ENCODE results near the gene UQCRC2. TPM values are rescaled to one million over a fixed set of nuclear protein-coding genes. Genes with fewer than 3 reads are reported as not detected.

The UQCRC2 gene
- polyA plus RNA-seq, 1 donor (not counting 4 experiments of a cell fraction or from before 2014, with no cell fraction given): 255 TPM

- H3K9ac ChIP-seq (ENCODE audit: control insufficient read depth, extremely low read depth, insufficient read depth, low read length): no peak overlapping the region
- no peaks in the 10 kb centered on the region for H3K4me1 ChIP-seq (ENCODE audit: control insufficient read depth, extremely low read depth, insufficient read depth, low read length)
- DNase-seq (ENCODE audit: low read depth, low spot score) (no peak), FAIRE-seq (no peak)
- H4K20me1 ChIP-seq (ENCODE audit: control insufficient read depth, extremely low read depth, insufficient read depth, low read length): no peaks in the 10 kb centered on the region
- no peak overlapping the region for H2AFZ ChIP-seq (ENCODE audit: control insufficient read depth, low read length)
- no peak overlapping the region for H3K27ac ChIP-seq (ENCODE audit: control insufficient read depth, insufficient read depth, low read length)
- no peaks in the 10 kb centered on the region for H3K9me3 ChIP-seq (ENCODE audit: control insufficient read depth, low read depth, low read length)
- dilution Hi-C loops (cut with MboI; ENCODE audit: extremely low pct_ligation_motif_present, low sequenced_read_pairs): no loop called here
- TF ChIP-seq EZH2 (IDR thresholded peaks at IDR 0.05; ENCODE audit: low read length): no peak
- TF ChIP-seq CTCF (optimal IDR thresholded peaks at IDR 0.05 in 1 of 3, IDR thresholded peaks at IDR 0.05 in 1 of 3, conservative IDR thresholded peaks at IDR 0.05 in 1 of 3; ENCODE audit: extremely low read depth in 1 of 3, insufficient read depth in 2 of 3, low read length in 3 of 3): no peak
- H3K4me3 ChIP-seq (ENCODE audit: control insufficient read depth in 2 of 3, extremely low read depth in 1 of 3, insufficient read depth in 2 of 3, low read depth in 1 of 3, low read length in 3 of 3): no peak overlapping the region
- no peaks in the 10 kb centered on the region for H3K79me2 ChIP-seq (ENCODE audit: control insufficient read depth, insufficient read depth, low read length)
- no peaks in the 10 kb centered on the region for H3K27me3 ChIP-seq (ENCODE audit: control insufficient read depth, extremely low read depth, insufficient read depth, low read length)
- H3K4me2 ChIP-seq (ENCODE audit: control insufficient read depth, extremely low read depth, insufficient read depth, low read depth, low read length): no peak overlapping the region
- peaks cover 31 to 40% of the 10 kb centered on the region in 2 experiments for H3K36me3 ChIP-seq (ENCODE audit: control insufficient read depth in 2 of 2, extremely low read depth in 1 of 2, insufficient read depth in 2 of 2, low read length in 2 of 2)
- H3K9me1 ChIP-seq (ENCODE audit: control insufficient read depth, extremely low read depth, insufficient read depth, low read length): no peaks in the 10 kb centered on the region
Measured at GRCh38 chr16:21964353-21964752, 11.2 kb downstream of the UQCRC2 start.

GRCh38 chr16:21971856-21972255 lies 18.7 kb downstream of the UQCRC2 start:
- no peaks in the 10 kb centered on the region for H3K4me1 ChIP-seq (ENCODE audit: control insufficient read depth, extremely low read depth, insufficient read depth, low read length)
- H3K36me3 ChIP-seq (ENCODE audit: control insufficient read depth in 2 of 2, extremely low read depth in 1 of 2, insufficient read depth in 2 of 2, low read length in 2 of 2): peaks cover 18 to 33% of the 10 kb centered on the region in 2 experiments
- H2AFZ ChIP-seq (ENCODE audit: control insufficient read depth, low read length): no peak overlapping the region
- FAIRE-seq (peak; percentile 5), DNase-seq (ENCODE audit: low read depth, low spot score) (no peak)
- no peaks in the 10 kb centered on the region for H3K9me1 ChIP-seq (ENCODE audit: control insufficient read depth, extremely low read depth, insufficient read depth, low read length)
- H3K9ac ChIP-seq (ENCODE audit: control insufficient read depth, extremely low read depth, insufficient read depth, low read length): no peak overlapping the region
- TF ChIP-seq EZH2 (IDR thresholded peaks at IDR 0.05; ENCODE audit: low read length): no peak
- no peak for TF ChIP-seq CTCF (optimal IDR thresholded peaks at IDR 0.05 in 1 of 3, IDR thresholded peaks at IDR 0.05 in 1 of 3, conservative IDR thresholded peaks at IDR 0.05 in 1 of 3; ENCODE audit: extremely low read depth in 1 of 3, insufficient read depth in 2 of 3, low read length in 3 of 3)
- no peaks in the 10 kb centered on the region for H4K20me1 ChIP-seq (ENCODE audit: control insufficient read depth, extremely low read depth, insufficient read depth, low read length)
- dilution Hi-C loops (cut with MboI; ENCODE audit: extremely low pct_ligation_motif_present, low sequenced_read_pairs): no loop called here
- no peaks in the 10 kb centered on the region for H3K27me3 ChIP-seq (ENCODE audit: control insufficient read depth, extremely low read depth, insufficient read depth, low read length)
- H3K4me2 ChIP-seq (ENCODE audit: control insufficient read depth, extremely low read depth, insufficient read depth, low read depth, low read length): no peak overlapping the region
- H3K9me3 ChIP-seq (ENCODE audit: control insufficient read depth, low read depth, low read length): no peaks in the 10 kb centered on the region
- no peak overlapping the region for H3K27ac ChIP-seq (ENCODE audit: control insufficient read depth, insufficient read depth, low read length)
- H3K79me2 ChIP-seq (ENCODE audit: control insufficient read depth, insufficient read depth, low read length): no peaks in the 10 kb centered on the region
- no peak overlapping the region for H3K4me3 ChIP-seq (ENCODE audit: control insufficient read depth in 2 of 3, extremely low read depth in 1 of 3, insufficient read depth in 2 of 3, low read depth in 1 of 3, low read length in 3 of 3)
